K562 (cell line): Measurements from ENCODE around the gene RALGAPA2. TPM values are rescaled to one million over a fixed set of nuclear protein-coding genes. Genes with fewer than 3 reads are reported as not detected.

ENCODE experiments used
- FOXA1 ChIP-seq: fragments of 450-650 bp; IDR thresholded peaks from 2 replicates; pipeline ENCODE4 v1.6.1; 2016; ENCODE audit warnings: mild to moderate bottlenecking, borderline replicate concordance
- MTA2 ChIP-seq: fragments of 450-650 bp; IDR thresholded peaks from 2 replicates; pipeline ENCODE4 v1.6.1; 2016; ENCODE audit warnings: low read depth
- MXI1 ChIP-seq: IDR thresholded peaks from 2 replicates; pipeline ENCODE4 v1.6.1; 2011; ENCODE audit warnings: low read depth, mild to moderate bottlenecking, improper control_type of control experiment, low read length
- NELFE ChIP-seq: IDR thresholded peaks from 2 replicates; pipeline ENCODE4 v1.6.1; 2011; ENCODE audit warnings: mild to moderate bottlenecking; ENCODE audit not compliant: insufficient read depth, insufficient read length
- NKRF ChIP-seq: fragments of 450-650 bp; IDR thresholded peaks from 2 replicates; pipeline ENCODE4 v1.6.1; 2016; ENCODE audit warnings: borderline replicate concordance
- POLR2AphosphoS5 ChIP-seq: IDR thresholded peaks from 2 replicates; pipeline ENCODE4 v1.6.1; 2011; ENCODE audit warnings: mild to moderate bottlenecking, low read depth, low read length, moderate library complexity; ENCODE audit not compliant: control insufficient read depth, insufficient read depth
- PRDM10 ChIP-seq: fragments of 450-650 bp; IDR thresholded peaks from 2 replicates; pipeline ENCODE4 v1.6.1; 2018; ENCODE audit not compliant: partially characterized antibody
- SNRNP70 ChIP-seq: fragments of 200-400 bp; formaldehyde crosslinking; optimal IDR thresholded peaks from 2 replicates; pipeline ENCODE3; 2017; ENCODE audit warnings: low read depth, low read length
- SRSF9 ChIP-seq: fragments of 200-400 bp; formaldehyde crosslinking; IDR thresholded peaks from 2 replicates; pipeline ENCODE4 v1.6.1; 2017; ENCODE audit warnings: low read depth, low read length, borderline replicate concordance
- TCF7 ChIP-seq: sonication (generic); IDR thresholded peaks from 2 replicates; pipeline ENCODE4 v1.6.1; 2016; ENCODE audit warnings: antibody characterized with exemption, borderline replicate concordance
- ZMIZ1 ChIP-seq, 2 experiments: fragments of 150-350 bp in 1 of 2; IDR thresholded peaks; 2 replicates each; pipeline ENCODE4 v1.6.1; 2012 to 2016; ENCODE audit warnings: low read depth in 2 of 2, low read length in 2 of 2, mild to moderate bottlenecking in 1 of 2, moderate library complexity in 1 of 2
- ZNF239 ChIP-seq: fragments of 250-450 bp; sonication (Bioruptor Pico); IDR thresholded peaks from 2 replicates; pipeline ENCODE4 v1.4.0; 2020; ENCODE audit warnings: mild to moderate bottlenecking
- ZNF57 ChIP-seq: fragments of 450-650 bp; formaldehyde crosslinking; IDR thresholded peaks from 2 replicates; pipeline ENCODE4 v1.4.0; 2020; ENCODE audit warnings: mild to moderate bottlenecking, moderate library complexity
- polyA plus RNA-seq, 8 experiments: library from polyadenylated mRNA; depleted of rRNA in 4 of 8; stranded (reverse) in 5 of 8; unstranded in 3 of 8; fragments of >200 nt; fragmentation: Nextera tagmentation in 2 of 8; fragmentation: Illumina TruSeq in 1 of 8; extraction: Ambion mirVana in 2 of 8; extraction: Trizol in 1 of 8; gene quantifications; 2 replicates each; pipeline versions ENCODE4 v1.2.1 to v1.2.3, GENCODE V29; 2011 to 2014; ENCODE audit warnings: inconsistent platforms in 1 of 8, missing spikeins in 1 of 8
- total RNA-seq, 7 experiments: library from RNA; depleted of rRNA in 6 of 7; stranded (reverse); fragments of >200 nt in 6 of 7; fragmentation: Illumina TruSeq in 2 of 7; extraction: Trizol in 2 of 7; gene quantifications; 2 replicates each; pipeline versions ENCODE4 v1.2.1 to v1.2.3, GENCODE V29; 2011 to 2021; ENCODE audit warnings: low replicate concordance in 1 of 7

RALGAPA2 gene
- total and polyA plus RNA-seq, 9 of the 15 experiments (the other 6 are each of a cell fraction or from before 2014, with no cell fraction given) = 0.35 to 2.7 (median 1.4) TPM

GRCh38 chr20:20520776-20521175, 191.7 kb downstream of the RALGAPA2 start (continued):
- TF ChIP-seq ZMIZ1 (IDR thresholded peaks at IDR 0.05; ENCODE audit: low read depth in 2 of 2, low read length in 2 of 2) = no peak
- TF ChIP-seq SNRNP70 = no peak
- no peak for TF ChIP-seq POLR2AphosphoS5
- no peak for TF ChIP-seq PRDM10
- no peak for TF ChIP-seq MXI1
- TF ChIP-seq SRSF9 = no peak
- no peak for TF ChIP-seq MTA2
- TF ChIP-seq NKRF = no peak
- TF ChIP-seq NELFE = no peak
- TF ChIP-seq ZNF57 (CRISPR knock-in tag) = no peak
- TF ChIP-seq ZNF239 (CRISPR knock-in tag) = no peak
- TF ChIP-seq FOXA1 = no peak
- TF ChIP-seq TCF7 = no peak
